Measurements from ENCODE around the gene PF4V1.

The PF4V1 gene

DNA sequence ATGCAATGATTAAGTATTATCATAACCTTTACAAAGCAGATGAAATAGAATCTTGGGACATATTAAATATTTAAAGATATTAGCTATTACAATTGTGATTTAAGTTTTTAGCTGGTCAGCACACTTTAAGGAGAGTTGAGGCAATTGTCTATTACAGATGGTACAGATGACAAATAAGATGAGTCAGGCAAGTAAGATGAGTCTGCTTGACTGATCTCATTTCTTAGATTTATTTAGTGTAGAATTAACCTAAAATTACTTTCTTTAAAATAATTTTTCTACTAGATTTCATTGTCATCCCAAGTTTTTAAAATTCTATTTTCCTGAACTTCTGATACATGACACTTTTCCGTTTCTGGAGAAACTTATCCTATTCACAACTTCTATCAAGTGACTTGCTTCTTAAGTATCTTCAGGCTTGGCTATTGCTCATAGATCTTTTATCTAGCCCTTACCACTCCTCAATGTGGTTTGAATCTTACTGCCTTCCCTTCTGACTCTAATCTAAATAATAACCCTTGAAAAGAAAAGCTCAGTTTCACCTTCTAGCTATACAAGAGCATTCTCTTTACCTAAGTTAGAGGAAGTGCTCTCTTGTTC is 49.0 kb downstream of the PF4V1 start:
- H3K4me3 ChIP-seq (ENCODE audit: low read depth, low read length) = no peak overlapping the region

GRCh38 chr4:73902817-73903547 is 49.9 kb downstream of the PF4V1 start:
- H3K4me3 ChIP-seq (ENCODE audit: low read depth, low read length) = no peak overlapping the region

Data from iPS-11a (cell line).